Measurements from ENCODE around the gene LARGE1. TPM values are rescaled to one million over a fixed set of nuclear protein-coding genes. Genes with fewer than 3 reads are reported as not detected.

LARGE1 gene
- total and polyA plus RNA-seq, 2 of the 8 experiments (the other 6 are each of a cell fraction or from before 2014, with no cell fraction given) = 43.7 to 83.0 TPM

DNA sequence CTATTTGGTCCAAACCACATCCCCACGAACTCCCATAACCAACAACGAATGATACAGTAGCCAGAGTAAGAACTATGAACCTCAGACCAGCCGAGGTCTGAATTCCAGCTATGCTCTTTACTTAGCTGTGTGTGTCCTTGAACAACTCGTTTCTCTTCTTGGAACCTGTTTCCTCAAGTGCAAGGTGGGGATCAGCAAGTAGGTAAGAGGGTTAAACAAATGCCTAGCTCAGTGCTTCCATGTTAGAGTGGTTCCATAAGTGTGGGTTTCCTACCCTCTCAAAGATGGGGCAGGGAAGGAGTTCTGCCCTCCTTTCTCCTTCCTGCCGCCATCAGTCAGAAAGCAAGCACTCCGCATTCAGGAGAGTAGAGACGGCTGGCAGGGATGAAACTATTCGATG, 578.7 kb downstream of the LARGE1 start:
- no peak overlapping the region for H3K56ac ChIP-seq (replicated peaks; ENCODE audit: insufficient read length, low read depth, low read length)
- TF ChIP-seq GABPA (IDR thresholded peaks at IDR 0.05; ENCODE audit: borderline replicate concordance, insufficient read depth, low read length) (no peak), BRCA1 (IDR thresholded peaks at IDR 0.05; ENCODE audit: low read depth, low read length) (no peak), CTBP2 (IDR thresholded peaks at IDR 0.05; ENCODE audit: borderline replicate concordance, insufficient read depth, insufficient read length, low read length) (no peak), EGR1 (IDR thresholded peaks at IDR 0.05; ENCODE audit: borderline replicate concordance, low read depth, low read length) (no peak)
- TF ChIP-seq, protein P1, sequence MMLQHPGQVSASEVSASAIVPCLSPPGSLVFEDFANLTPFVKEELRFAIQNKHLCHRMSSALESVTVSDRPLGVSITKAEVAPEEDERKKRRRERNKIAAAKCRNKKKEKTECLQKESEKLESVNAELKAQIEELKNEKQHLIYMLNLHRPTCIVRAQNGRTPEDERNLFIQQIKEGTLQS (IDR thresholded peaks at IDR 0.05; ENCODE audit: insufficient read depth, low read depth, low read length) = no peak
- TF ChIP-seq, protein P2, sequence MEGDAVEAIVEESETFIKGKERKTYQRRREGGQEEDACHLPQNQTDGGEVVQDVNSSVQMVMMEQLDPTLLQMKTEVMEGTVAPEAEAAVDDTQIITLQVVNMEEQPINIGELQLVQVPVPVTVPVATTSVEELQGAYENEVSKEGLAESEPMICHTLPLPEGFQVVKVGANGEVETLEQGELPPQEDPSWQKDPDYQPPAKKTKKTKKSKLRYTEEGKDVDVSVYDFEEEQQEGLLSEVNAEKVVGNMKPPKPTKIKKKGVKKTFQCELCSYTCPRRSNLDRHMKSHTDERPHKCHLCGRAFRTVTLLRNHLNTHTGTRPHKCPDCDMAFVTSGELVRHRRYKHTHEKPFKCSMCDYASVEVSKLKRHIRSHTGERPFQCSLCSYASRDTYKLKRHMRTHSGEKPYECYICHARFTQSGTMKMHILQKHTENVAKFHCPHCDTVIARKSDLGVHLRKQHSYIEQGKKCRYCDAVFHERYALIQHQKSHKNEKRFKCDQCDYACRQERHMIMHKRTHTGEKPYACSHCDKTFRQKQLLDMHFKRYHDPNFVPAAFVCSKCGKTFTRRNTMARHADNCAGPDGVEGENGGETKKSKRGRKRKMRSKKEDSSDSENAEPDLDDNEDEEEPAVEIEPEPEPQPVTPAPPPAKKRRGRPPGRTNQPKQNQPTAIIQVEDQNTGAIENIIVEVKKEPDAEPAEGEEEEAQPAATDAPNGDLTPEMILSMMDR (IDR thresholded peaks at IDR 0.05; ENCODE audit: control extremely low read depth in 1 of 3, insufficient read depth in 1 of 3, low read depth in 1 of 3, low read length in 3 of 3) = no peak
- H4K20me1 ChIP-seq (replicated peaks in 1 of 2; ENCODE audit: control insufficient read depth in 1 of 2, insufficient read depth in 2 of 2, low read length in 2 of 2) = peaks cover 0 to 2% of the 10 kb centered on the region in 2 experiments
- H3K27ac ChIP-seq (ENCODE audit: low read depth, low read length) = no peak overlapping the region
- H2BK12ac ChIP-seq (ENCODE audit: low read depth, low read length) = no peak overlapping the region
- H3K9me3 ChIP-seq (ENCODE audit: insufficient read depth in 2 of 2, low read depth in 1 of 2, low read length in 1 of 2) = no peaks in the 10 kb centered on the region
- no peak overlapping the region for H4K8ac ChIP-seq (ENCODE audit: extremely low read depth, insufficient read depth, low read length)
- no peak overlapping the region for H2BK120ac ChIP-seq (replicated peaks; ENCODE audit: low read depth, low read length)
- 88% methylated on average over 8 of the region's 8 CpGs; no CpG with 5 or more reads in 1 of the 2 experiments for WGBS, 2 experiments (ENCODE audit: extremely low coverage in 1 of 2, insufficient coverage in 1 of 2, insufficient read length in 1 of 2, insufficient replicate concordance in 2 of 2, low coverage in 1 of 2, low lambda C conversion rate in 2 of 2, missing lambda C conversion rate in 1 of 2)
- peaks cover 0 to 7% (median under 1%) of the 10 kb centered on the region in 4 experiments; a peak in 3 of 8 replicates for H3K36me3 ChIP-seq (ENCODE audit: control insufficient read depth in 2 of 4, insufficient read depth in 4 of 4, low read length in 3 of 4)
- no peak overlapping the region for H2BK15ac ChIP-seq (ENCODE audit: low read length)
- POLR2A ChIA-PET (ENCODE audit: partially characterized antibody) = no interaction called here
- no peak overlapping the region for H4K91ac ChIP-seq (replicated peaks; ENCODE audit: insufficient read length, low read length)
- H3K4me3 ChIP-seq (ENCODE audit: extremely low read depth in 1 of 4, insufficient read depth in 2 of 4, low read depth in 3 of 4, low read length in 4 of 4) = no peak overlapping the region
- H3K27me3 ChIP-seq (replicated peaks in 1 of 4; ENCODE audit: control insufficient read depth in 3 of 4, extremely low read depth in 1 of 4, insufficient read depth in 3 of 4, low read length in 3 of 4) = no peaks in the 10 kb centered on the region
- no peaks in the 10 kb centered on the region for H3K4me1 ChIP-seq (replicated peaks in 1 of 4; ENCODE audit: control insufficient read depth in 3 of 4, insufficient read depth in 4 of 4, low read length in 3 of 4)
- H2BK20ac ChIP-seq (ENCODE audit: low read length) = no peak overlapping the region
- H3K79me2 ChIP-seq (ENCODE audit: control insufficient read depth in 1 of 2, insufficient read depth in 2 of 2, low read length in 2 of 2) = no peaks in the 10 kb centered on the region
- no peak overlapping the region for H3K23ac ChIP-seq (ENCODE audit: insufficient read length)
- H3K4me2 ChIP-seq (ENCODE audit: insufficient read depth in 1 of 2, low read depth in 2 of 2, low read length in 2 of 2) = no peak overlapping the region
- H2AK5ac ChIP-seq (ENCODE audit: low read depth, low read length) = no peak overlapping the region
- H3K23me2 ChIP-seq (ENCODE audit: low read depth, low read length) = no peaks in the 10 kb centered on the region
- H3K4ac ChIP-seq (replicated peaks; ENCODE audit: insufficient read length, low read depth, low read length) = no peak overlapping the region
- no peaks in the 10 kb centered on the region; the same call in 1 of the 2 replicates for H3K79me1 ChIP-seq (ENCODE audit: low read depth, low read length)
- H3K14ac ChIP-seq (ENCODE audit: insufficient read length) = no peak overlapping the region
- no peak overlapping the region for H4K5ac ChIP-seq (ENCODE audit: insufficient read length, low read depth, low read length)
- no peak overlapping the region for H2AFZ ChIP-seq (ENCODE audit: low read length)
- CTCF ChIA-PET (ENCODE audit: partially characterized antibody) = interaction anchor here (1.0 to 1.7 kb wide), 4 partner anchors 8 to 63 kb away, joined by 3 to 4 read pairs (median 3); no protein-coding TSS in a partner anchor
- H3K18ac ChIP-seq (ENCODE audit: extremely low read depth, low read length) = no peak overlapping the region
- H2BK5ac ChIP-seq (ENCODE audit: low read depth, low read length) = no peak overlapping the region
- no peak for DNase-seq (ENCODE audit: low read depth in 1 of 2, low spot score in 2 of 2)
- no peak for FAIRE-seq
- no peak overlapping the region for H3K9ac ChIP-seq (replicated peaks in 1 of 4; ENCODE audit: extremely low read depth in 1 of 4, low read depth in 3 of 4, low read length in 3 of 4)
